GM12878 (cell line): Measurements from ENCODE around the gene TAOK2. TPM values are rescaled to one million over a fixed set of nuclear protein-coding genes. Genes with fewer than 3 reads are reported as not detected.
A peak's percentile ranks its signal among the peaks of the same experiment; 100 is the strongest.

Experiments used
- ATAC-seq: fragments of 200-7000 bp; cut with Tn5 transposase; 3 replicates; pipeline ENCODE4 v1.9.1; 2020; ENCODE audit warnings: mild to moderate bottlenecking, moderate library complexity
- BruUV-seq: library from RNA; stranded (reverse); fragments of 400-500 nt; replicated peaks from 2 replicates; lab custom pipeline; 2021; lab: Mats Ljungman, UMichigan
- CTCF ChIA-PET: fragments of 300-600 bp; sonication (Branson Sonifier 250); formaldehyde crosslinking; extraction: SDS; loops from one replicate; lab custom pipeline; 2021; ENCODE audit warnings: inconsistent platforms; lab: Yijun Ruan, JAX
- POLR2A ChIA-PET: fragments of 350-600 bp; formaldehyde crosslinking; extraction: SDS; loops from one replicate; lab custom pipeline; 2021; ENCODE audit warnings: inconsistent platforms; lab: Charles Lee
- RAD21 ChIA-PET: fragments of 300-600 bp; sonication (Branson Sonifier 250); formaldehyde crosslinking; loops from one replicate; lab custom pipeline; 2023; ENCODE audit warnings: antibody characterized with exemption; ENCODE audit not compliant: unreplicated experiment; lab: Charles Lee
- SMC1A ChIA-PET: fragments of 300-600 bp; sonication (Branson Sonifier 250); formaldehyde crosslinking; loops from one replicate; lab custom pipeline; 2023; ENCODE audit not compliant: unreplicated experiment, uncharacterized antibody; lab: Charles Lee
- DNase-seq: peaks from one replicate; pipeline ENCODE4 v3.0.0-alpha.2; 2011; ENCODE audit warnings: low read depth, low spot score
- FAIRE-seq: peaks from 3 replicates; lab custom pipeline; 2011; peaks lifted over from hg19 to GRCh38; lab: Jason Lieb, UNC
- H2AFZ ChIP-seq: 2 replicates; pipeline ENCODE4 v1.6.0; 2011; ENCODE audit warnings: low read depth, low read length, control low read depth; ENCODE audit not compliant: control insufficient read depth
- H3K27ac ChIP-seq: 2 replicates; pipeline ENCODE4 v1.5.1; 2011; ENCODE audit warnings: control low read depth; ENCODE audit not compliant: control insufficient read depth, insufficient read depth
- H3K27me3 ChIP-seq, 2 experiments: replicated peaks in 1 of 2; 2 replicates each; pipeline versions ENCODE4 v1.6.0 to v1.6.1; 2011; ENCODE audit warnings: low read length in 1 of 2; ENCODE audit not compliant: control insufficient read depth in 2 of 2, insufficient read depth in 2 of 2
- H3K36me3 ChIP-seq, 2 experiments: 2 replicates each; pipeline ENCODE4 v1.5.1; 2011; ENCODE audit warnings: low read length in 1 of 2; ENCODE audit not compliant: control insufficient read depth in 2 of 2, insufficient read depth in 2 of 2
- H3K4me1 ChIP-seq: 2 replicates; pipeline ENCODE4 v1.6.1; 2011; ENCODE audit warnings: mild to moderate bottlenecking, low read length, moderate library complexity, mixed read lengths; ENCODE audit not compliant: control insufficient read depth, insufficient read depth
- H3K4me2 ChIP-seq: 2 replicates; pipeline ENCODE4 v1.6.0; 2011; ENCODE audit warnings: control low read depth; ENCODE audit not compliant: control insufficient read depth, insufficient read depth
- H3K4me3 ChIP-seq: fragments of 200-600 bp; sonication (generic); 2 replicates; pipeline ENCODE4 v1.5.1; 2016
- H3K79me2 ChIP-seq: 2 replicates; pipeline ENCODE4 v1.6.0; 2011; ENCODE audit warnings: low read length; ENCODE audit not compliant: control insufficient read depth, insufficient read depth
- H3K9ac ChIP-seq: 2 replicates; pipeline ENCODE4 v1.8.0; 2011; ENCODE audit warnings: low read length, control low read depth, mixed read lengths; ENCODE audit not compliant: control insufficient read depth, insufficient read depth
- H3K9me3 ChIP-seq: replicated peaks from 3 replicates; pipeline ENCODE4 v1.5.1; 2011; ENCODE audit warnings: mild to moderate bottlenecking, low read length; ENCODE audit not compliant: control insufficient read depth, insufficient read depth
- H4K20me1 ChIP-seq: 2 replicates; pipeline ENCODE4 v1.6.0; 2011; ENCODE audit not compliant: control insufficient read depth, insufficient read depth
- CBFB ChIP-seq: IDR thresholded peaks from 2 replicates; pipeline ENCODE4 v1.6.1; 2016; ENCODE audit warnings: antibody characterized with exemption, low read depth
- POLR2AphosphoS5 ChIP-seq: IDR thresholded peaks from 2 replicates; pipeline ENCODE4 v1.6.1; 2011; ENCODE audit warnings: mild to moderate bottlenecking, low read length, inconsistent platforms
- RELA ChIP-seq: fragments of 450-650 bp; IDR thresholded peaks from 2 replicates; pipeline ENCODE4 v1.8.0; 2014; ENCODE audit warnings: borderline replicate concordance; ENCODE audit not compliant: partially characterized antibody
- SMC3 ChIP-seq: IDR thresholded peaks from 2 replicates; pipeline ENCODE4 v1.6.1; 2011; ENCODE audit warnings: low read length, improper control_type of control experiment, borderline replicate concordance
- STAT3 ChIP-seq: IDR thresholded peaks from 2 replicates; pipeline ENCODE4 v1.6.1; 2011; ENCODE audit warnings: low read depth, low read length, improper control_type of control experiment
- TAF1 ChIP-seq: IDR thresholded peaks from 2 replicates; pipeline ENCODE4 v1.6.1; 2011; ENCODE audit warnings: mild to moderate bottlenecking, low read depth, low read length, borderline replicate concordance
- ZBTB4 ChIP-seq: fragments of 450-650 bp; formaldehyde crosslinking; IDR thresholded peaks from 2 replicates; pipeline ENCODE4 v1.4.0; 2022; ENCODE audit warnings: mild to moderate bottlenecking, moderate library complexity
- ZNF217 ChIP-seq: fragments of 450-650 bp; IDR thresholded peaks from 2 replicates; pipeline ENCODE4 v1.6.1; 2017; ENCODE audit warnings: antibody characterized with exemption, mild to moderate bottlenecking
- WGBS: methylation state at CpG from one replicate; pipeline ENCODE4 v1.1.6; 2016; ENCODE audit warnings: low lambda C conversion rate; ENCODE audit not compliant: insufficient replicate concordance, insufficient coverage; ENCODE audit errors: missing lambda C conversion rate; 5-methylcytosine and 5-hydroxymethylcytosine counted together
- in situ Hi-C: fragments of 300-500 bp; cut with MboI; formaldehyde crosslinking; loops from 9 replicates; pipeline ENCODE4 v1.14.3; 2018; ENCODE audit warnings: mixed read lengths
- intact Hi-C: fragments of 100-400 bp; cut with micrococcal nuclease; formaldehyde crosslinking; loops from one replicate; pipeline ENCODE4 v1.14.2; 2022; ENCODE audit not compliant: unreplicated experiment
- polyA plus RNA-seq, 11 experiments: library from polyadenylated mRNA; depleted of rRNA in 4 of 11; unstranded in 6 of 11; stranded (reverse) in 5 of 11; fragments of >200 nt; fragmentation: Nextera tagmentation in 4 of 11; fragmentation: Illumina TruSeq in 1 of 11; extraction: Ambion mirVana in 4 of 11; extraction: Trizol in 1 of 11; gene quantifications; 1 replicate in 1 of 11; 2 replicates in 10 of 11; pipeline versions ENCODE4 v1.2.1 to v1.2.3, GENCODE V29; 2011 to 2016; ENCODE audit warnings: inconsistent platforms in 2 of 11, missing spikeins in 2 of 11, low read depth in 1 of 11
- total RNA-seq, 4 experiments: library from RNA; depleted of rRNA in 3 of 4; stranded (reverse); fragments of >200 nt in 3 of 4; fragmentation: Illumina TruSeq in 1 of 4; extraction: Trizol in 1 of 4; gene quantifications; 2 replicates each; pipeline versions ENCODE4 v1.2.1 to v1.2.3, GENCODE V29; 2013 to 2021
- TF ChIP-seq, protein P1 (sequence below): fragments of 450-650 bp; IDR thresholded peaks from 2 replicates; pipeline ENCODE4 v1.6.1; 2018; ENCODE audit warnings: borderline replicate concordance, mild to moderate bottlenecking; ENCODE audit not compliant: partially characterized antibody

The TAOK2 gene
- total and polyA plus RNA-seq, 10 of the 15 experiments (the other 5 are each of a cell fraction or from before 2014, with no cell fraction given): 0.14 to 40.2 (median 11.6) TPM

DNA sequence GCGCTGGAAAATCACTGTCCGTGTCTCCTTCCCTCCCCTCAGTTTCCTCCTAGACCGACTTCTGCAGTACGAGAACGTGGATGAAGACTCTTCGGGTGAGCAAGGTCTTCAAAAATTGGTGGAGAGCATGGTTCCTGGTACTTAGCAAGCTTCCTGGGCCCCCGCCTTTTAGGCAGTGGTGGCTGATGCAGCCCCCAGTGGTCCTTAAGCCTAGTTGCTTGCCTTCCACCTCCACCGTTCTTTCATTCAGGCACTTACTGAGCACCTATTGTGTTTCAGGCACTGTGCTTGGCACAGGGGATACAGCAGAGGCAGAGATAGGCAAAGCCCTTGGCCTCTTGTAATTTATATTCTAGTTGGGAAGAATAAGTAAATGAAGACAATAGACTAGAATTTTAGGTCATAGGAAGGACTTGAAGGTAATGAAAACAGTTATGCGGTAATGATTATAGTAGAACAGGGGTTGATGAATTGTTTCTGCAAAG is 23.1 kb downstream of the TAOK2 start:
- TF ChIP-seq, protein P1, sequence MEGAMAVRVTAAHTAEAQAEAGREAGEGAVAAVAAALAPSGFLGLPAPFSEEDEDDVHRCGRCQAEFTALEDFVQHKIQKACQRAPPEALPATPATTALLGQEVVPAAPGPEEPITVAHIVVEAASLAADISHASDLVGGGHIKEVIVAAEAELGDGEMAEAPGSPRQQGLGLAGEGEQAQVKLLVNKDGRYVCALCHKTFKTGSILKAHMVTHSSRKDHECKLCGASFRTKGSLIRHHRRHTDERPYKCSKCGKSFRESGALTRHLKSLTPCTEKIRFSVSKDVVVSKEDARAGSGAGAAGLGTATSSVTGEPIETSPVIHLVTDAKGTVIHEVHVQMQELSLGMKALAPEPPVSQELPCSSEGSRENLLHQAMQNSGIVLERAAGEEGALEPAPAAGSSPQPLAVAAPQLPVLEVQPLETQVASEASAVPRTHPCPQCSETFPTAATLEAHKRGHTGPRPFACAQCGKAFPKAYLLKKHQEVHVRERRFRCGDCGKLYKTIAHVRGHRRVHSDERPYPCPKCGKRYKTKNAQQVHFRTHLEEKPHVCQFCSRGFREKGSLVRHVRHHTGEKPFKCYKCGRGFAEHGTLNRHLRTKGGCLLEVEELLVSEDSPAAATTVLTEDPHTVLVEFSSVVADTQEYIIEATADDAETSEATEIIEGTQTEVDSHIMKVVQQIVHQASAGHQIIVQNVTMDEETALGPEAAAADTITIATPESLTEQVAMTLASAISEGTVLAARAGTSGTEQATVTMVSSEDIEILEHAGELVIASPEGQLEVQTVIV: no peak
- TF ChIP-seq STAT3 (no peak), ZNF217 (no peak), RELA (no peak), SMC3 (no peak), TAF1 (no peak), POLR2AphosphoS5 (no peak), ZBTB4 (CRISPR knock-in tag) (no peak), CBFB (no peak)
- DNase-seq (no peak), ATAC-seq (peak; percentile 3; the same call in 1 of the 3 replicates), FAIRE-seq (no peak)
- ChIA-PET RAD21 (no interaction called here), SMC1A (interaction anchor here (1.2 kb wide), 1 partner anchor 181 kb away, joined by 3 read pairs; the partner anchor contains the start of gene PAGR1), CTCF (interaction anchor here (0.7 to 1.7 kb wide), 5 partner anchors 9 to 180 kb away, joined by 3 to 5 read pairs (median 3); no protein-coding TSS in a partner anchor), POLR2A (interaction anchor here (0.6 to 2.8 kb wide), 5 partner anchors 21 to 611 kb away, joined by 4 to 16 read pairs (median 6); partner anchors contain the start of genes KCTD13 and TAOK2)
- H3K9ac ChIP-seq: peak overlapping the region; percentile 88
- no TSS peak for BruUV-seq
- in situ Hi-C loops (no loop called here), intact Hi-C loops (loop anchor here (2.0 kb wide), 1 partner anchor 180 kb away; the partner anchor contains the start of gene PAGR1)
- H3K36me3 ChIP-seq: peaks cover 11% of the 10 kb centered on the region in 2 experiments
- H3K27ac ChIP-seq: peak overlapping the region; percentile 91
- H3K79me2 ChIP-seq: peaks cover 19% of the 10 kb centered on the region
- peak overlapping the region; percentile 85 for H2AFZ ChIP-seq
- WGBS: 17% methylated on average over 9 of the region's 9 CpGs
- H3K9me3 ChIP-seq: no peaks in the 10 kb centered on the region
- peak overlapping the region; percentile 95 for H3K4me2 ChIP-seq
- H3K27me3 ChIP-seq: no peaks in the 10 kb centered on the region
- H3K4me1 ChIP-seq: peaks cover 9% of the 10 kb centered on the region
- H4K20me1 ChIP-seq: no peaks in the 10 kb centered on the region
- H3K4me3 ChIP-seq: peak overlapping the region; percentile 81
